ENCODE measurements around the gene KCNQ1. TPM values are rescaled to one million over a fixed set of nuclear protein-coding genes. Genes with fewer than 3 reads are reported as not detected.
A peak's percentile ranks its signal among the peaks of the same experiment; 100 is the strongest.

Gene KCNQ1
- total and polyA plus RNA-seq, 7 experiments from 2014 or later: 14.7 to 46.4 (median 36.9) TPM

DNA sequence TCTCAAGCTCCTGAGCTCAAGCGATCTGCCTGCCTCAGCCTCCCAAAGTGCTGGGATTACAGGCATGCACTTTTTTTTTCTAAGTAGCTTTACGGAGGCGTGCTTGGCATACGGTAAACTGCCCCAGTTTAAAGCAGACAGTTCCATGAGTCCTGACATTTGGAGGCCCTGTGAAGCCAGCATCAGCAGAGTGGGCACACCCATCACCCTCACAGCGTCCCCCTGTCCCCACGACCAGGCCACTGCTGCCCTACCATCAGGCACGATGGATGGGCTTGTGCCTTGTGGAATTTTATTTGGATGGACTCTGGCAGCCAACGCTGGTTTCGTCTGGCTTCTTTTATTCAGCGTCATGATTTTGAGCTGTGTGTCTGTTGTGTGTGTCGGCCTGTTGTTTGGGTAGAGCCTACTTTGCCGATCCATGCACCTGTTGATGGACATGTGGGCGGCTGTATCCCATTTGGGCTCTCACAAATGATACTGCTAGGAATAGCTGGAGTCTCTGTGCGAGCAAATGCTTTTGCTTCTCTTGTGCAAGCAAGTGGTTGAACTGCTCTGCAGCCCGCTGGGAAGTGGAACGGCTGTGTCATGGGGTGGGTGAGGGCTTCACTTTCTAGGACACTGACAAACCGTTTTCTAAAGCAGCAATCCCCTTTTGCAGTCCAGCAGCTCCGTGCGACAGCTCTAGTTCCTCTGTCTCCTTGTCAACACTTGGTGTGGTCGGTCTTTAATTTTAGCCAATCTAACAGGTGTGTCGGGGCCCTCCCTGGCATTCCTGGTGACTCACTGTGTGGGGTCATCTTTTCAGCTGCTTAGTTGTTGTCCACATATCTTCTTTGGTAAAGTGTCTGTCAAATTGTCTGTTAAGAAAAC lies 23.8 kb downstream of the KCNQ1 start:
- H3K9me3 Mint-ChIP-seq: peaks cover 0 to 5% (median 0%) of the 10 kb centered on the region in 11 donors
- no peak for DNase-seq
- POLR2A ChIA-PET: interaction anchor here (1.0 to 2.0 kb wide), 2 partner anchors 9 to 17 kb away, joined by 3 to 7 read pairs; no protein-coding TSS in a partner anchor
- no peaks in the 10 kb centered on the region for H3K27me3 ChIP-seq (ENCODE audit: control insufficient read depth in 2 of 2, insufficient read depth in 2 of 2, low read length in 2 of 2)
- peaks cover 0 to 12% (median 0%) of the 10 kb centered on the region in 5 donors for H3K27me3 Mint-ChIP-seq
- H3K27ac Mint-ChIP-seq: peak overlapping the region in 5 of 9 donors; percentile 12 to 66 (median 46)
- no peak overlapping the region for H3K4me3 ChIP-seq (ENCODE audit: low read length)
- no peaks in the 10 kb centered on the region for H3K9me3 ChIP-seq (ENCODE audit: control insufficient read depth in 2 of 3, low read length in 3 of 3)
- intact Hi-C loops (cut with micrococcal nuclease): loop anchor here in 1 of 2 donors (5.0 kb wide), 1 partner anchor 166 kb away; the partner anchor contains the start of genes C11orf21 and TSPAN32
- H3K36me3 ChIP-seq (ENCODE audit: control insufficient read depth in 2 of 3, insufficient read depth in 3 of 3, low read length in 3 of 3): peaks cover 0 to under 1% (median 0%) of the 10 kb centered on the region in 3 experiments
- H3K27ac ChIP-seq (ENCODE audit: low read depth, low read length): no peak overlapping the region
- H3K4me1 ChIP-seq (ENCODE audit: control insufficient read depth in 2 of 2, insufficient read depth in 2 of 2, low read length in 2 of 2): peaks cover 17 to 49% of the 10 kb centered on the region in 2 donors
- no peak for ATAC-seq
- CTCF ChIA-PET: interaction anchor here (0.6 to 2.1 kb wide), 5 partner anchors 19 to 63 kb away, joined by 3 to 9 read pairs (median 4); no protein-coding TSS in a partner anchor
- H3K4me3 Mint-ChIP-seq: peak overlapping the region in 8 of 10 donors; percentile 34 to 93 (median 84)
- H3K36me3 Mint-ChIP-seq: peaks cover 0 to 12% (median 0%) of the 10 kb centered on the region in 5 donors
- H3K4me1 Mint-ChIP-seq: peaks cover 35 to 84% (median 60%) of the 10 kb centered on the region in 7 donors

DNA sequence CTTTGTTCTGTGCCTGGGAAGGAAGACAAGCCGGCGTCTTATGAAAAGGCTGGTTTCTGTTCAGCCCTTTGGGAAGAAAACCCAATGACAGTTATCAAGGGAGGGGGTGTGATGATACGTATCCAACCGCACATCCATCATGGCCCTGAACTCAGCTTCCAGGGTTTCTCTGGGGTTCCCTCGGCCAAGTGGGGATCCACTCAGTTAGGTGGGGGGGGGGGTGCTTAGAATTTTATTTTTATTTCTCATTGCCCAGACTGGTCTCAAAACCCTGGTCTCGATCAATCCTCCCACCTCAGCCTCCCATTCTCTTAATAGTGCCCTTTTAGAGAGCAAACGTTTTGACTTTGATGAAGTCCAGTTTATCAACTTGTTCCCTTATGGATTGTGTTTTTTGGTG lies 25.7 kb downstream of the KCNQ1 start:
- Mint-ChIP-seq H3K4me1 (peaks cover 35 to 78% (median 57%) of the 10 kb centered on the region in 7 donors), H3K27ac (no peak overlapping the region), H3K9me3 (peaks cover 0 to 5% (median 0%) of the 10 kb centered on the region in 11 donors), H3K4me3 (peak overlapping the region in 1 of 10 donors; percentile 58), H3K27me3 (peaks cover 0 to 12% (median 0%) of the 10 kb centered on the region in 5 donors), H3K36me3 (peaks cover 0 to 16% (median 0%) of the 10 kb centered on the region in 5 donors)
- ChIA-PET POLR2A (interaction anchor here (0.7 kb wide), 1 partner anchor 40 kb away, joined by 3 read pairs; no protein-coding TSS in a partner anchor), CTCF (no interaction called here)
- Histone ChIP-seq H3K4me1 (ENCODE audit: control insufficient read depth in 2 of 2, insufficient read depth in 2 of 2, low read length in 2 of 2) (peaks cover 17 to 34% of the 10 kb centered on the region in 2 donors), H3K9me3 (ENCODE audit: control insufficient read depth in 2 of 3, low read length in 3 of 3) (no peaks in the 10 kb centered on the region), H3K36me3 (ENCODE audit: control insufficient read depth in 2 of 3, insufficient read depth in 3 of 3, low read length in 3 of 3) (peaks cover 0 to 6% (median 0%) of the 10 kb centered on the region in 3 experiments), H3K27me3 (ENCODE audit: control insufficient read depth in 2 of 2, insufficient read depth in 2 of 2, low read length in 2 of 2) (no peaks in the 10 kb centered on the region), H3K4me3 (ENCODE audit: low read length) (no peak overlapping the region), H3K27ac (ENCODE audit: low read depth, low read length) (no peak overlapping the region)
- ATAC-seq (no peak), DNase-seq (no peak)
- intact Hi-C loops (cut with micrococcal nuclease): no loop called here

DNA sequence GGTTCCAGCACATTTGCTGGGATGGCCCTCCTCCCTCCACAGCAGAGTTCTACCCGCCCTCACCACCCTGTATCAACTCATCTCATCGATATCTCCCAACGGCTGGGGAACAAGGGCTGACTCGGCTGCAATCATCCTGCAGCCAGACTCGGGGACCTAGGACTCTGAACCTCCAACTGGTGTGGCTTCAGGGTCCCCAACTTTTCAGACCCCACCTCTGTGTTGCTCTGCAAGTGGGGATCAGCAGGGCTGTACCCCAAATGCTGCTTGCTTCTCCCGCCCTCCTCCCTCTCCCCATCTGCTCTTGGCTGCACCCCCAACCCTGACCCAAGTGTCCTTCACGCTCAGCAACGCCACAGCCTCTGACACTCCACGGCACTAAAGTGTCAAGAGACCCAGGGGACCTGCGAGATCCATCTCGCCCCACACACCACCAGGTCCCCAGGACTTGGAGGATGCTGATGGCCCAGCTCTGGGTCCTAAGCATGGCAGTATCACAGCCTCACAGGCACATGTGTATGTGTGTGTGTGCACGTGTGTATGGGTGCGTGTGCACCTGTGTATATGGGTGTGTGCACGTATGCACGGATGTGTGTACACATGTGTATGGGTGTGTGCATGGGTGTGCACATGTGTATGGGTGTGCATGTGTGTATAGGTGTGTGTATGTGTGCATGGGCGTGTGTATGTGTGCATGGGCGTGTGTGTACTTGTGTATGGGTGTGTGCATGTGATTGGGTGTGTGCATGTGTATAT lies 26.4 kb downstream of the KCNQ1 start:
- Mint-ChIP-seq H3K27ac (peak overlapping the region in 5 of 9 donors; percentile 2 to 74 (median 13)), H3K9me3 (peaks cover 0 to 5% (median 0%) of the 10 kb centered on the region in 11 donors), H3K27me3 (peaks cover 0 to 12% (median 0%) of the 10 kb centered on the region in 5 donors), H3K36me3 (peaks cover 0 to 20% (median 2%) of the 10 kb centered on the region in 5 donors), H3K4me1 (peaks cover 35 to 75% (median 55%) of the 10 kb centered on the region in 7 donors), H3K4me3 (no peak overlapping the region)
- Histone ChIP-seq H3K4me1 (ENCODE audit: control insufficient read depth in 2 of 2, insufficient read depth in 2 of 2, low read length in 2 of 2) (peaks cover 17 to 26% of the 10 kb centered on the region in 2 donors), H3K9me3 (ENCODE audit: control insufficient read depth in 2 of 3, low read length in 3 of 3) (no peaks in the 10 kb centered on the region), H3K4me3 (ENCODE audit: low read length) (no peak overlapping the region), H3K36me3 (ENCODE audit: control insufficient read depth in 2 of 3, insufficient read depth in 3 of 3, low read length in 3 of 3) (peaks cover 0 to 6% (median 0%) of the 10 kb centered on the region in 3 experiments), H3K27ac (ENCODE audit: low read depth, low read length) (no peak overlapping the region), H3K27me3 (ENCODE audit: control insufficient read depth in 2 of 2, insufficient read depth in 2 of 2, low read length in 2 of 2) (no peaks in the 10 kb centered on the region)
- intact Hi-C loops (cut with micrococcal nuclease): no loop called here
- CTCF ChIA-PET: no interaction called here
- POLR2A ChIA-PET: interaction anchor here (0.7 to 1.0 kb wide), 2 partner anchors 25 to 40 kb away, joined by 3 read pairs; no protein-coding TSS in a partner anchor
- ATAC-seq (no peak), DNase-seq (no peak)

DNA sequence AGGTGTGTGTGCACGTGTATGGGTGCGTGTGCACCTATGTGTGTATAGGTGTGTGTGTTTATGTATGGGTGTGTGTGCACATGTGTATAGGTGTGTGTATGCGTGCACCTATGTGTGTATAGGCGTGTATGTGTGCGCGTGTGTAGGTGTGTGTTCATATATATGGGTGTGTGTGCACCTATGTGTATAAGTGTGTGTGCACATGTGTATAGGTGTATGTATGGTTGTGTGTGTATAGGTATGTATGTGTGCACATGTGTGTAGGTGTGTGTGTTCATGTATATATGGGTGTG lies 26.9 kb downstream of the KCNQ1 start:
- DNase-seq (no peak), ATAC-seq (no peak)
- H3K9me3 Mint-ChIP-seq: peaks cover 0 to 5% (median 0%) of the 10 kb centered on the region in 11 donors
- Histone ChIP-seq H3K4me1 (ENCODE audit: control insufficient read depth in 2 of 2, insufficient read depth in 2 of 2, low read length in 2 of 2) (peaks cover 13 to 21% of the 10 kb centered on the region in 2 donors), H3K36me3 (ENCODE audit: control insufficient read depth in 2 of 3, insufficient read depth in 3 of 3, low read length in 3 of 3) (peaks cover 0 to 8% (median 0%) of the 10 kb centered on the region in 3 experiments), H3K27me3 (ENCODE audit: control insufficient read depth in 2 of 2, insufficient read depth in 2 of 2, low read length in 2 of 2) (no peaks in the 10 kb centered on the region), H3K27ac (ENCODE audit: low read depth, low read length) (no peak overlapping the region), H3K9me3 (ENCODE audit: control insufficient read depth in 2 of 3, low read length in 3 of 3) (no peaks in the 10 kb centered on the region), H3K4me3 (ENCODE audit: low read length) (no peak overlapping the region)
- H3K27ac Mint-ChIP-seq: peak overlapping the region in 4 of 9 donors; percentile 2 to 59 (median 10)
- no peak overlapping the region for H3K4me3 Mint-ChIP-seq
- H3K27me3 Mint-ChIP-seq: peaks cover 0 to 12% (median 0%) of the 10 kb centered on the region in 5 donors
- H3K36me3 Mint-ChIP-seq: peaks cover under 1 to 21% (median 4%) of the 10 kb centered on the region in 5 donors
- intact Hi-C loops (cut with micrococcal nuclease): no loop called here
- ChIA-PET CTCF (no interaction called here), POLR2A (interaction anchor here (1.0 kb wide), 1 partner anchor 26 kb away, joined by 3 read pairs; no protein-coding TSS in a partner anchor)
- H3K4me1 Mint-ChIP-seq: peaks cover 31 to 69% (median 52%) of the 10 kb centered on the region in 7 donors

DNA sequence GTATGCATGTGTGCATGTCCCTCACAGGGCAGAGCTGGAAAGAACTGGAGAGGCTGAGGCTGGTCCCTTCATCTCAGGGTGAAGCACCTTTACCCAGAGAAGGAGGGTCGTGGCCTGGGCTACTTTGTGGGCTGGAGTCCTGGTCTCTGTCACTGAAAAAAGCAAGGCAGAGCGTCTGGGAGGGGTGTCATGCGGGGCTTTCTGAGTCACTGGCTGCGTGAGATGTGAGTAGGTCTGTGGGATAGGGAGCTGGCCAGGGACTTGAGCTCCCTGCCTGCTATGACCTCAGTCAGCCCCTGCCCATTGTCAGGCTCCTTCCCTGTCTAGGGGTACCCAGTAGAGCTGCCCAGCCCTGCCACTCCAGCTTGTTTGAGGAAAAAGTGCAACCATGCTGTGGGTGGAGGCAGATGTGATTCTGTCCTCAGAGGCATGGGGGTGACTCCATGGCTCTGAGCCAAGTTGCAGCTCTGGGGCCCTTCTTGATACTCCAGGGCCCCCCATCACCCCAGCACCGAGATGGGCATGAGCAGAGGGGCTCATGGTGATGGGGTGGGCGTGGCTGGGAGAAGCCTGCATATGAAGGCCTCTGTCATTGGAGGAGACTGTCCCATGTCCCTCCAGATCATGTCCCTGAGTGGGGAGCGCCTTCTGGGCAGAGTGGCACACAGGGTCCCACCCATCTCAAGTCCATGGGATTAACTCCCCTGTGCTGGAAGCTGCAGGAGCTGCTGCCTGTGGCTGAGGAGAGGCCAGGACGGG lies 27.8 kb downstream of the KCNQ1 start:
- Mint-ChIP-seq H3K4me3 (no peak overlapping the region), H3K4me1 (peaks cover 22 to 65% (median 47%) of the 10 kb centered on the region in 7 donors), H3K27ac (peak overlapping the region in 3 of 9 donors; percentile 2 to 59 (median 13)), H3K27me3 (peaks cover 0 to 12% (median 0%) of the 10 kb centered on the region in 5 donors), H3K9me3 (peaks cover 0 to 8% (median under 1%) of the 10 kb centered on the region in 11 donors), H3K36me3 (peaks cover 4 to 30% (median 11%) of the 10 kb centered on the region in 5 donors)
- H3K36me3 ChIP-seq (ENCODE audit: control insufficient read depth in 2 of 3, insufficient read depth in 3 of 3, low read length in 3 of 3): peaks cover 0 to 13% (median 0%) of the 10 kb centered on the region in 3 experiments
- H3K27ac ChIP-seq (ENCODE audit: low read depth, low read length): no peak overlapping the region
- ATAC-seq (no peak), DNase-seq (no peak)
- CTCF ChIA-PET: interaction anchor here (1.2 kb wide), 1 partner anchor 416 kb away, joined by 4 read pairs; no protein-coding TSS in a partner anchor
- H3K4me3 ChIP-seq (ENCODE audit: low read length): no peak overlapping the region
- no peaks in the 10 kb centered on the region for H3K27me3 ChIP-seq (ENCODE audit: control insufficient read depth in 2 of 2, insufficient read depth in 2 of 2, low read length in 2 of 2)
- H3K9me3 ChIP-seq (ENCODE audit: control insufficient read depth in 2 of 3, low read length in 3 of 3): no peaks in the 10 kb centered on the region
- intact Hi-C loops (cut with micrococcal nuclease): no loop called here
- POLR2A ChIA-PET: no interaction called here
- peaks cover 4 to 13% of the 10 kb centered on the region in 2 donors for H3K4me1 ChIP-seq (ENCODE audit: control insufficient read depth in 2 of 2, insufficient read depth in 2 of 2, low read length in 2 of 2)

Measured in naive thymus-derived CD4-positive, alpha-beta T cell (primary cell).